Breast epithelium (tissue), 3 donors: ENCODE data around the gene DNAH7.

Source experiments
- CTCF ChIP-seq, 3 donors: fragments of 450-650 bp; IDR thresholded peaks; one replicate each; pipeline ENCODE4 v1.5.1; 2016 to 2017; ENCODE audit warnings: antibody characterized with exemption in 3 of 3, mild to moderate bottlenecking in 3 of 3, moderate library complexity in 3 of 3
- POLR2A ChIP-seq: fragments of 450-650 bp; IDR thresholded peaks from one replicate; pipeline ENCODE4 v1.6.1; 2016; ENCODE audit warnings: antibody characterized with exemption, mild to moderate bottlenecking, moderate library complexity

GRCh38 chr2:196040218-196040617 lies 28.4 kb downstream of the DNAH7 start:
- TF ChIP-seq CTCF (IDR thresholded peaks at IDR 0.05) (no peak), POLR2A (no peak)
